GM12801 (cell line): Measurements from ENCODE around the gene MAN1C1.

Source experiments
- CTCF ChIP-seq: IDR thresholded peaks from one replicate; pipeline ENCODE4 v1.5.1; 2011; ENCODE audit warnings: control low read depth; ENCODE audit not compliant: insufficient read length; ENCODE audit errors: extremely low read depth

Gene MAN1C1

GRCh38 chr1:25819491-25820246 lies 203.1 kb downstream of the MAN1C1 start, which contains the start of gene MTFR1L:
MTFR1L (plus strand) TSS chr1:25819954; CDS start chr1:25823105, 3,151 bp downstream.
- no peak for TF ChIP-seq CTCF

- no peak for TF ChIP-seq CTCF
Measured at GRCh38 chr1:25820247-25821111, 203.9 kb downstream of the MAN1C1 start.

- no peak for TF ChIP-seq CTCF
Measured at GRCh38 chr1:25821112-25821476, 204.5 kb downstream of the MAN1C1 start.

GRCh38 chr1:25821630-25822091 lies 205.1 kb downstream of the MAN1C1 start:
- no peak for TF ChIP-seq CTCF

- TF ChIP-seq CTCF, result no peak
Measured at GRCh38 chr1:25825605-25826004, 209.0 kb downstream of the MAN1C1 start.

- TF ChIP-seq CTCF, result no peak
Measured at GRCh38 chr1:25826571-25826970, 210.0 kb downstream of the MAN1C1 start.

- no peak for TF ChIP-seq CTCF
Measured at GRCh38 chr1:25828491-25828890, 211.9 kb downstream of the MAN1C1 start.
